H1 (cell line): ENCODE measurements around the gene ZNF879. TPM values are rescaled to one million over a fixed set of nuclear protein-coding genes. Genes with fewer than 3 reads are reported as not detected.

Experiments used
- CTCF ChIA-PET: fragments of 300-600 bp; sonication (Branson Sonifier 250); formaldehyde crosslinking; loops from one replicate; lab custom pipeline; 2021; ENCODE audit not compliant: partially characterized antibody; lab: Charles Lee
- POLR2A ChIA-PET: fragments of 300-600 bp; sonication (Branson Sonifier 250); formaldehyde crosslinking; loops from one replicate; lab custom pipeline; 2021; ENCODE audit warnings: inconsistent platforms; ENCODE audit not compliant: partially characterized antibody; lab: Charles Lee
- DNase-seq, 2 experiments: peaks; one replicate each; pipeline versions ENCODE4 v3.0.0 to v3.0.0-alpha.2; 2010 to 2022; ENCODE audit warnings: low spot score in 2 of 2, low read depth in 1 of 2, mixed read lengths in 1 of 2
- FAIRE-seq: peaks from 2 replicates; lab custom pipeline; 2011; peaks lifted over from hg19 to GRCh38; lab: Jason Lieb, UNC
- H2AFZ ChIP-seq: 2 replicates; pipeline ENCODE4 v1.8.1; 2012; ENCODE audit warnings: low read length, inconsistent platforms
- H2AK5ac ChIP-seq: 2 replicates; pipeline ENCODE4 v1.6.1; 2013; ENCODE audit warnings: low read depth, low read length
- H2BK120ac ChIP-seq: replicated peaks from 2 replicates; pipeline ENCODE3; 2013; ENCODE audit warnings: low read depth, low read length, inconsistent platforms
- H2BK12ac ChIP-seq: 2 replicates; pipeline ENCODE4 v1.6.1; 2013; ENCODE audit warnings: low read depth, low read length
- H2BK15ac ChIP-seq: 2 replicates; pipeline ENCODE4 v1.6.1; 2013; ENCODE audit warnings: low read length
- H2BK20ac ChIP-seq: 2 replicates; pipeline ENCODE4 v1.6.1; 2013; ENCODE audit warnings: low read length
- H2BK5ac ChIP-seq: 2 replicates; pipeline ENCODE4 v1.6.1; 2013; ENCODE audit warnings: low read depth, low read length
- H3K14ac ChIP-seq: 2 replicates; pipeline ENCODE4 v1.6.1; 2013; ENCODE audit warnings: inconsistent platforms; ENCODE audit not compliant: insufficient read length
- H3K18ac ChIP-seq: 2 replicates; pipeline ENCODE4 v1.6.1; 2013; ENCODE audit warnings: low read length; ENCODE audit errors: extremely low read depth
- H3K23ac ChIP-seq: 2 replicates; pipeline ENCODE4 v1.6.1; 2013; ENCODE audit warnings: inconsistent platforms; ENCODE audit not compliant: insufficient read length
- H3K23me2 ChIP-seq: 2 replicates; pipeline ENCODE4 v1.6.1; 2013; ENCODE audit warnings: low read depth, low read length
- H3K27ac ChIP-seq: 2 replicates; pipeline ENCODE4 v1.6.1; 2011; ENCODE audit warnings: low read depth, low read length, inconsistent platforms
- H3K27me3 ChIP-seq, 4 experiments: replicated peaks in 1 of 4; 1 replicate in 1 of 4; 2 replicates in 3 of 4; pipeline versions ENCODE4 v1.6.1 to v1.8.1; 2011 to 2013; ENCODE audit warnings: low read length in 3 of 4, mild to moderate bottlenecking in 3 of 4, inconsistent platforms in 2 of 4, mixed read lengths in 2 of 4, moderate library complexity in 1 of 4; ENCODE audit not compliant: control insufficient read depth in 3 of 4, insufficient read depth in 3 of 4; ENCODE audit errors: extremely low read depth in 1 of 4
- H3K36me3 ChIP-seq, 4 experiments: 2 replicates each; pipeline versions ENCODE4 v1.6.1 to v1.8.1; 2011 to 2013; ENCODE audit warnings: mild to moderate bottlenecking in 4 of 4, low read length in 3 of 4, moderate library complexity in 2 of 4, control low read depth in 1 of 4, inconsistent platforms in 1 of 4; ENCODE audit not compliant: insufficient read depth in 4 of 4, control insufficient read depth in 2 of 4
- H3K4ac ChIP-seq: replicated peaks from 2 replicates; pipeline ENCODE3; 2013; ENCODE audit warnings: low read length, low read depth, mixed read lengths, inconsistent platforms; ENCODE audit not compliant: insufficient read length
- H3K4me1 ChIP-seq, 4 experiments: replicated peaks in 1 of 4; 1 replicate in 1 of 4; 2 replicates in 3 of 4; pipeline versions ENCODE4 v1.6.1 to v1.8.1; 2011 to 2013; ENCODE audit warnings: low read length in 3 of 4, inconsistent platforms in 2 of 4, mixed read lengths in 1 of 4; ENCODE audit not compliant: insufficient read depth in 4 of 4, control insufficient read depth in 3 of 4
- H3K4me2 ChIP-seq, 2 experiments: 2 replicates each; pipeline versions ENCODE4 v1.6.1 to v1.8.1; 2011 to 2013; ENCODE audit warnings: low read depth in 2 of 2, low read length in 2 of 2, control low read depth in 1 of 2, inconsistent platforms in 1 of 2, mild to moderate bottlenecking in 1 of 2; ENCODE audit not compliant: insufficient read depth in 1 of 2
- H3K4me3 ChIP-seq, 4 experiments: fragments of 200-600, 300-600 bp in 1 of 4; sonication (generic), shearing (Covaris generic), sonication (Bioruptor Twin) in 1 of 4; 2 replicates each; pipeline versions ENCODE4 v1.5.1 to v1.8.1; 2011 to 2016; ENCODE audit warnings: low read length in 4 of 4, low read depth in 3 of 4, control low read depth in 2 of 4, inconsistent platforms in 2 of 4, mild to moderate bottlenecking in 2 of 4, mixed read lengths in 1 of 4, moderate library complexity in 1 of 4; ENCODE audit not compliant: insufficient read depth in 2 of 4; ENCODE audit errors: extremely low read depth in 1 of 4
- H3K56ac ChIP-seq: replicated peaks from 2 replicates; pipeline ENCODE3; 2013; ENCODE audit warnings: low read depth, mild to moderate bottlenecking, mixed read lengths, low read length, inconsistent platforms; ENCODE audit not compliant: insufficient read length
- H3K79me1 ChIP-seq: 2 replicates; pipeline ENCODE4 v1.6.1; 2013; ENCODE audit warnings: low read depth, low read length, control low read depth
- H3K79me2 ChIP-seq, 2 experiments: 2 replicates each; pipeline versions ENCODE4 v1.6.1 to v1.8.1; 2012 to 2013; ENCODE audit warnings: low read length in 2 of 2, mild to moderate bottlenecking in 2 of 2, inconsistent platforms in 1 of 2; ENCODE audit not compliant: insufficient read depth in 2 of 2, control insufficient read depth in 1 of 2
- H3K9ac ChIP-seq, 4 experiments: replicated peaks in 1 of 4; 1 replicate in 1 of 4; 2 replicates in 3 of 4; pipeline versions ENCODE4 v1.6.1 to v1.8.1; 2011 to 2013; ENCODE audit warnings: low read depth in 3 of 4, low read length in 3 of 4, control low read depth in 2 of 4, mild to moderate bottlenecking in 2 of 4, moderate library complexity in 2 of 4, inconsistent platforms in 1 of 4; ENCODE audit errors: extremely low read depth in 1 of 4
- H3K9me3 ChIP-seq, 2 experiments: 2 replicates each; pipeline versions ENCODE4 v1.6.1 to v1.8.1; 2012 to 2013; ENCODE audit warnings: mild to moderate bottlenecking in 2 of 2, moderate library complexity in 2 of 2, control low read depth in 1 of 2, inconsistent platforms in 1 of 2, low read depth in 1 of 2, low read length in 1 of 2, mixed read lengths in 1 of 2; ENCODE audit not compliant: insufficient read depth in 2 of 2
- H4K20me1 ChIP-seq, 2 experiments: replicated peaks in 1 of 2; 2 replicates each; pipeline versions ENCODE3 to v1.8.1; 2011 to 2013; ENCODE audit warnings: inconsistent platforms in 2 of 2, low read length in 2 of 2, mild to moderate bottlenecking in 1 of 2; ENCODE audit not compliant: insufficient read depth in 2 of 2, control insufficient read depth in 1 of 2
- H4K5ac ChIP-seq: 2 replicates; pipeline ENCODE4 v1.6.1; 2013; ENCODE audit warnings: low read length, low read depth, mixed read lengths, inconsistent platforms; ENCODE audit not compliant: insufficient read length
- H4K8ac ChIP-seq: 2 replicates; pipeline ENCODE4 v1.8.0; 2013; ENCODE audit warnings: mild to moderate bottlenecking, moderate library complexity, low read length, inconsistent platforms; ENCODE audit not compliant: insufficient read depth; ENCODE audit errors: extremely low read depth
- H4K91ac ChIP-seq: replicated peaks from 2 replicates; pipeline ENCODE3; 2013; ENCODE audit warnings: low read length, mixed read lengths, inconsistent platforms; ENCODE audit not compliant: insufficient read length
- ASH2L ChIP-seq: fragments of 200-600, 300-600 bp; sonication (generic); IDR thresholded peaks from one replicate; pipeline ENCODE4 v1.7.1; 2017; ENCODE audit warnings: low read length
- CREB1 ChIP-seq: IDR thresholded peaks from 2 replicates; pipeline ENCODE4 v1.6.1; 2012; ENCODE audit warnings: inconsistent platforms
- KDM5A ChIP-seq: fragments of 200-600 bp; IDR thresholded peaks from 2 replicates; pipeline ENCODE4 v1.7.1; 2012; ENCODE audit warnings: mild to moderate bottlenecking, low read length, inconsistent platforms, mixed read lengths
- NRF1 ChIP-seq: IDR thresholded peaks from 2 replicates; pipeline ENCODE4 v1.6.1; 2011; ENCODE audit warnings: mild to moderate bottlenecking, low read depth, low read length, improper control_type of control experiment
- SAP30 ChIP-seq: fragments of 300-600 bp; sonication (generic); IDR thresholded peaks from 2 replicates; pipeline ENCODE4 v1.7.1; 2012; ENCODE audit warnings: low read length, moderate library complexity, mild to moderate bottlenecking, inconsistent platforms; ENCODE audit not compliant: insufficient read depth, insufficient replicate concordance
- TAF1 ChIP-seq: IDR thresholded peaks from 2 replicates; pipeline ENCODE4 v1.6.1; 2011; ENCODE audit warnings: mild to moderate bottlenecking, low read depth, low read length
- WGBS, 2 experiments: shearing (Covaris generic) in 1 of 2; methylation state at CpG; one replicate each; pipeline versions ENCODE4 v1.1.6 to v1.1.7; 2013 to 2015; ENCODE audit warnings: low lambda C conversion rate in 2 of 2, mixed read lengths in 2 of 2, inconsistent platforms in 1 of 2, low coverage in 1 of 2, missing lambda C conversion rate in 1 of 2; ENCODE audit not compliant: insufficient replicate concordance in 2 of 2, insufficient coverage in 1 of 2, insufficient read length in 1 of 2; ENCODE audit errors: extremely low coverage in 1 of 2, missing lambda C conversion rate in 1 of 2; 5-methylcytosine and 5-hydroxymethylcytosine counted together
- polyA plus RNA-seq, 7 experiments: library from polyadenylated mRNA; depleted of rRNA in 3 of 7; stranded (reverse) in 5 of 7; unstranded in 2 of 7; fragments of >200 nt in 5 of 7; fragments of 200-250 nt in 2 of 7; gene quantifications; 1 replicate in 5 of 7; 2 replicates in 1 of 7; 4 replicates in 1 of 7; pipeline versions ENCODE4 v1.2.1 to v1.2.3, GENCODE V29; 2011 to 2013; ENCODE audit warnings: missing spikeins in 2 of 7, mixed read lengths in 2 of 7
- total RNA-seq: library from RNA; stranded (reverse); fragmentation: NEBNext Ultra II Directional; extraction: Animal tissue kit (Norgen Biotek cat#: 25700); gene quantifications from 2 replicates; pipeline ENCODE4 v1.2.1, GENCODE V29; 2021

The ZNF879 gene
- total and polyA plus RNA-seq, 2 of the 8 experiments (the other 6 are each of a cell fraction or from before 2014, with no cell fraction given), result 2.2 to 3.1 TPM

DNA sequence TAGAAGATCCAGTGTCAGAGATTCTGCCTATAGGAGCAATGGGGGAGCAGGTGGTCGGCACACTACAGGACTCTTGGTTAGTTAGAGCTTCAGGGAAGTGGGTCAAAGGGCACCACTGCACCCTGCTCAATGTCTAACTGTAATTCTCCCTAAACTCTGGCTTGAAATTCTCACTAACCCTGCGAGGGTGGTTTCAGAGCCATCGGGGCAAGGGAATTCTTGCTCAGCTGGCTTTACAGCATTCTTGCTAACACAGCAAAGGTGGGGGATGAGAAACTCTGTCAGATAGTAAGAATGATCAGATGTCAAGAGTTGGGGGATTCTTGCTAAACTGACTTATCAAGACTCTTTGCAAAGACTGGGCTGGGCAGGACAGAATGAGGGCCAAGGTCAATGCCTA, 31.8 kb downstream of the ZNF879 start:
- TF ChIP-seq ASH2L (no peak), SAP30 (no peak), NRF1 (no peak), CREB1 (no peak), KDM5A (no peak), TAF1 (no peak)

More for the DNA sequence above, 31.8 kb downstream of the ZNF879 start:
- H3K27ac ChIP-seq, result no peak overlapping the region
- H3K18ac ChIP-seq, result no peak overlapping the region
- no peaks in the 10 kb centered on the region for H3K4me1 ChIP-seq
- H2BK20ac ChIP-seq, result no peak overlapping the region
- WGBS, 2 experiments, result 85% methylated on average over 3 of the region's 3 CpGs; no CpG with 5 or more reads in 1 of the 2 experiments
- no peak overlapping the region for H3K9ac ChIP-seq
- H2BK120ac ChIP-seq, result no peak overlapping the region
- no peak overlapping the region for H2BK15ac ChIP-seq
- H2AFZ ChIP-seq, result no peak overlapping the region
- H3K79me2 ChIP-seq, result no peaks in the 10 kb centered on the region
- no peak overlapping the region for H4K91ac ChIP-seq
- no peak overlapping the region for H3K14ac ChIP-seq
- FAIRE-seq, result no peak
- no peak for DNase-seq
- H3K79me1 ChIP-seq, result no peaks in the 10 kb centered on the region
- H2BK12ac ChIP-seq, result no peak overlapping the region
- no peak overlapping the region for H3K56ac ChIP-seq
- no peak overlapping the region for H2AK5ac ChIP-seq
- no peak overlapping the region for H3K4me3 ChIP-seq
- no peaks in the 10 kb centered on the region for H3K27me3 ChIP-seq
- H3K36me3 ChIP-seq, result no peaks in the 10 kb centered on the region
- no peak overlapping the region for H3K23ac ChIP-seq
- POLR2A ChIA-PET, result no interaction called here
- no peak overlapping the region for H4K8ac ChIP-seq
- CTCF ChIA-PET, result no interaction called here
- H4K20me1 ChIP-seq, result no peaks in the 10 kb centered on the region
- H4K5ac ChIP-seq, result no peak overlapping the region
- no peak overlapping the region for H3K4ac ChIP-seq
- peaks cover 35 to 58% of the 10 kb centered on the region in 2 experiments for H3K9me3 ChIP-seq
- H3K4me2 ChIP-seq, result no peak overlapping the region
- H3K23me2 ChIP-seq, result peaks cover under 1% of the 10 kb centered on the region; the same call in 1 of the 2 replicates
- H2BK5ac ChIP-seq, result no peak overlapping the region
